GM21529 (cell line): ENCODE measurements around the gene CORO2B.

ENCODE experiments used
- ATAC-seq: cut with Tn5 transposase; IDR thresholded peaks from one replicate; pipeline ENCODE4 v1.9.1; 2021; ENCODE audit not compliant: unreplicated experiment

The CORO2B gene

GRCh38 chr15:68626283-68626682 is 47.5 kb downstream of the CORO2B start:
- ATAC-seq, result no peak

DNA sequence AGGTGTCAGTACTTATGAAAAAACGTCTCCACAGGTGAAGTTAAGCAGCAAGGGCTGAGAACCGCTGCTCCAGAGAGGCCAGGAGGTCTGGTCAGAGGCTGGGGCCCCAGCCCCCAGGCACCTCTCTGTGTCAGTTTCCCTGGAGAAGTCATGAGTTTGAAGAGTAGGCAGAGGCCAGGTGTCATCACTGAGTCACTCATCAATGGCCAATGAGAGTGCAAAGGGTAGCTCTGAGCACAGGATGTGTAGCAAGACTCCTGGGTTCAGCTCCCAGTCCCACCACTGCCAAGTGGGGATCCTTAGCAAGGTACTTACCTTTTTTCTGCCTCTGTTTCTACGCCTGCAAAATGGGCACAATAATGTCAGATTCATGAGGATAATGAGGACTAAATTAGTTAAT is 47.9 kb downstream of the CORO2B start:
- no peak for ATAC-seq

GRCh38 chr15:68627476-68627875 is 48.7 kb downstream of the CORO2B start:
- ATAC-seq, result no peak

DNA sequence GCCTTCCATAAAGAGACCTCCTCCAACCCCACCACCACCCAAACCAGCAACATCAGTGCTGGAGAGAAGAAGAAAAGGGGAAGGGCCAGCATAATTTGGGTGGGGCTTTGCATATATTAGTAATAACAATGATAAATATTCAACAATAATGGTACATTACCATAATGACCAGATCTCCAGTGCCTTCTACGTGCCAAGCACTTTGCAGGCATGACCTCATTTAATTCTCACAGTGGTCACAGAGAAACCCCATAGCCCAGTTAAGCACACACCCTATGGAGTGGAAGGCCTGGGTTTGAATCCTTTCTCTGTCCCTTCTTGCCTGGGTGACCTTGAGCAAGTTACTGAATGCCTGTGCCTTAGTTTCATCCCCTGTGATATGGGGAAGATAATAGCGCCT is 49.2 kb downstream of the CORO2B start:
- ATAC-seq, result no peak

GRCh38 chr15:68629519-68630210 is 50.9 kb downstream of the CORO2B start:
- ATAC-seq, result no peak

GRCh38 chr15:68630211-68630555 is 51.4 kb downstream of the CORO2B start:
- ATAC-seq, result no peak

DNA sequence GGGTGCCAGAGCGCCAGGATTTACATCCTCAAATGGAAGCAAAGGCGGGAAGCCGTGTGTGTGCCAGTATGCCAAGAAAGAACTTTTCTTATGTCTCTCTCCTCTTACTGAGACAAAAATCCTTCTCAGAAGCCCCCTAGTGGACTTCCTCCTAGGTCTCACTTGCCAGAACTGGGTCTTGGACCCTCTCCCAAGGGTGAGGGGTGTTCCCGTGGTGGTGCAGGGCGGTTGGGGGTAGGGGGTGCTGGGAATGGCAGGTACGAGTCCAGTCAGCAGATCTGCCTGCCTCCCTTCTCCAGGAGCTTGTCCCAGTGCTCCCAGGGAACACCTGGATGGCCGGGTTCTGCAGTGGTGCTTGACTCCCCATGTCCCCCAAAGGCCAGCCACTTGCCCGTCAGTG is 52.0 kb downstream of the CORO2B start:
- ATAC-seq, result no peak

- no peak for ATAC-seq
Measured at GRCh38 chr15:68631601-68632051, 52.8 kb downstream of the CORO2B start.

DNA sequence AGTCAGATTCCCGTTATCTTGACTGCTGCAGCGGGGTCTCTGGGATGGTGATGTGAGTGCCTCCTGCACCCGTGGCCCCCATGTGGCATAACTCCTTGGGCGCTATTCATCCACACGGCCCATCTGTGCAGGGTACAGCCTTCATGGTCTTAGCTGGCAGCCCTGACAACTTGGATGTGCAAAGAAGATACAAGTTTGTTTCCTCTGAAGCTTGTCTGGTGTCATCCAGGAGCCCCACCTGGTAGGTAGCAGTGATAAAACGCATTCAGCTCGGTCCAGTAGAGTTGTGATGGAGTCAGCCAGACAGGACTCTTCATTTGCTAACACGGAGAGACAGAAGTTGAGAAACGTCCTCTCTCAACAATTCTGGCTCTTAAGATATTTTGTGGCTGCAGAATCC is 53.3 kb downstream of the CORO2B start:
- ATAC-seq, result no peak

DNA sequence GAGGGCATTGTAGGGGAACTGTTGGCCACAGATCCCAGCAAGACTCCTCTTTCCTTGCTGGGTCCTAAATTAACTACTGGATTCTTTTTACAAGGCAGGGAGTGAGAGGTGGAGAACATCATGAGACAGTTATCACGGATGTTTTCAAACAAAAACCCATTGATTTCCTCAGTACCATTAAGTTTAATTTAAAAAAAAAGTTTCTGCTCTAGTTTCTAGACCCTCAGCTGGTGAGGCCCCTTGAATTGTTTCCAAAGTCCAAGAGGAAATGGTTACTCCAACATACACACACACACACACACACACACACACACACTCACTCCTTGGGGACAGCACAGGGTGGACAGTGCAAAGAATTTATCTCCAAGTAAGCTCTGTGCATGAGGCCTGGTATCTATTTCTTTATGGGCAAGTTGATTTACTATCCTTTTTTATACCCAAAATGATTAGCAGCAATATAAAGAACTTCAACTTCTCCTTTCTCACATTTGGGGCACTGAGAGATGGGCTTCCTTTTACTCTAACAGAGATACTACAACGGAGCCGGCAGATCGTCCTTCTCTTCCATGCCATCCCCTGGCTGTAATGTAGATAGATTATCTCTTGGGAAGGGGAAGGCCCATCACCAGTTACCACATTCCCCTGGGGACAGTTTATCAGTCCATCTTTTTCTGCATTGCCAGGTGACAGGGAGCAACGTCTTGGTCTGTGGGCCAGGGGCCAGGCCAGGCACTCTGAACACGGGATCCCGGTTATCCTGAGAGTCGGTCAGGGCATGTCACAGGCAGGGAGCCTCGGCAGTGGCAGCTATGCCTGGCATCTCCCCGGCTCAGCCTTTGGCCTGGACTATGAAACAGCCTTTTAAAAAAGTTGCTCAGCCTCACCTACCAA is 54.7 kb downstream of the CORO2B start:
- no peak for ATAC-seq

DNA sequence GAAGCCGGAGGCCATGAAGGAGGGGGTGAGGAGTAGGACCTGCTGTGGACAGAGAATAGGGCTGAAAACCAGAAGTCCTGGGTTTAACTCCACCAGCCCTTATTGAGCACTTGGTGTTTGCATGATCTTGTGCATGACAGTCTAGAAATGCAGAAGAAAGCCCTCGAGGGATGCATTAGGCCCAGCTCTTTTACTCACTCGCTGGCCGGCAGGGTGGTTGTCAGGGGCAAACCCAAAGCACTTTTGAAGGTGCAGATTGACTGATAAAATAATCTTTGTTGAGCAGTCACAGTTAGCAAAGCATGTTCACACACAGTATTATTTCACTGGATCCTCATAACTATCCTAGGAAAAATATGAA is 55.3 kb downstream of the CORO2B start:
- ATAC-seq, result no peak

- no peak for ATAC-seq
Measured at GRCh38 chr15:68634531-68634930, 55.7 kb downstream of the CORO2B start.

- ATAC-seq, result no peak
Measured at GRCh38 chr15:68635141-68635540, 56.3 kb downstream of the CORO2B start.

GRCh38 chr15:68636256-68636655 is 57.5 kb downstream of the CORO2B start:
- ATAC-seq, result no peak

DNA sequence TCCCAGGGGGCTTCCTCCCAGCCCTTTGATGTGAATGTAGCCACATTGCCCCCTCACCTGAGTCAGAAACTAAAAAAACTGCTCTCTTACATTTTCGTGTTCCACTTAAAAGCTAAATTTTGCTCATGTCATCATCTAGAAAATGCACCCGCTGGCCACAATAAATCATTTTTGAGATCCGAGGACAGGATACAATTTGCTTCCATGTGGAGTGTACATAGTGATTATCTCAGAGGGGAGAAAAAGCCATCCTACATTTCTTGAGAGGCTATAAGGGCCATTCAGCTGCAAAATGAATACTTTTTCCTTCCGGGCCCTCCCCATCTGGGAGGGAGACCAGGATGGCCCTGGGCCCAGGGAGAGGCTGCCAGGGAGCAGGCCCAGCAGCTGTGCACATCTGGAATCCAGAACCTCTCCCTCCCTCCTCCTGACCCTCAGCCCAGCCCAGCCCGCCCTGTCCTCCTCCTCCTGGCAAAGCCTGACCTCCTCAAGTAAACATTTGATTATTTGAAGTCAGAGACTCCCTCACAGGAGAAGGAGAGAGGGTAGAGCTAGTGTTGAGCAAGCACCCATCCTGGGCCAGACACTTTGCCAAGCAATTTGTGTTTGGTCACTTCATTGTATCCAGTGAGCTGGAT is 59.1 kb downstream of the CORO2B start:
- no peak for ATAC-seq

- ATAC-seq, result no peak
Measured at GRCh38 chr15:68638953-68639515, 60.2 kb downstream of the CORO2B start.

DNA sequence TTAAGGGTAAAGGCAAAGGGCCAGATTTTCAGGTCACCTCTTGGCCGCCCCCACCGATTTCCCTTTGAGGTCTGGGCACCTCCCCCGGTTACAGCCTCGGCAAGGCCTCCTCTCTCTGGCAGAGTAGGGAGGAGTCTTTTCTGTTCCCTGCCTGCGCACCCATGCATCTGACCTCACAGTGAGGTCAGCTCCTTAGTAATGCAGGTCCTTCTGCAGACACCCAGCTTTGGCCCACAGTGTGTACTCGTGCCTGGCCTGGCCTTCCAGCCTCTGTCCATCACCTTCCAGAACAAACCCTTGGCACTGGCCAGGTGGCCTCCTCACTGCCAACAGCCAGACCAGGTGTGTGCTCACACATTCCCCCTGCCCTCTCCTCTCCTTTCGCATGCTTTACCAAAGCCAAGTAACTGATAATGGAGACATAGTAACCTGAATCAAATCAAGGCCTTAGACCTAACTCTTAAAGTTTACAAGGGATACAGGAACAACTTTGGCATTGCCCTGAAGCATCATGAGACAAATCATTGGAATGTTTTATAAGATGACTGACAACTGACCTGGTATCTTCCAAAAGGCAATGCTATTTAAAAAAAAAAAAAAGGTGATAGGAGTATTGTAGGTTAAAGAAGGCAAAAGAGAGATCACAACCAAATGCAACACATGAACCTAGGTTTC is 61.3 kb downstream of the CORO2B start:
- ATAC-seq, result no peak

- ATAC-seq, result no peak
Measured at GRCh38 chr15:68640791-68641331, 62.1 kb downstream of the CORO2B start.

- no peak for ATAC-seq
Measured at GRCh38 chr15:68641376-68641775, 62.6 kb downstream of the CORO2B start.

- ATAC-seq, result no peak
Measured at GRCh38 chr15:68642491-68642845, 63.7 kb downstream of the CORO2B start.
